ENCODE results near the gene FAM171A2. TPM values are rescaled to one million over a fixed set of nuclear protein-coding genes. Genes with fewer than 3 reads are reported as not detected.

Gene FAM171A2
- polyA plus RNA-seq, 2 of the 4 experiments (the other 2 are of a cell fraction): 1.8 to 3.9 TPM

DNA sequence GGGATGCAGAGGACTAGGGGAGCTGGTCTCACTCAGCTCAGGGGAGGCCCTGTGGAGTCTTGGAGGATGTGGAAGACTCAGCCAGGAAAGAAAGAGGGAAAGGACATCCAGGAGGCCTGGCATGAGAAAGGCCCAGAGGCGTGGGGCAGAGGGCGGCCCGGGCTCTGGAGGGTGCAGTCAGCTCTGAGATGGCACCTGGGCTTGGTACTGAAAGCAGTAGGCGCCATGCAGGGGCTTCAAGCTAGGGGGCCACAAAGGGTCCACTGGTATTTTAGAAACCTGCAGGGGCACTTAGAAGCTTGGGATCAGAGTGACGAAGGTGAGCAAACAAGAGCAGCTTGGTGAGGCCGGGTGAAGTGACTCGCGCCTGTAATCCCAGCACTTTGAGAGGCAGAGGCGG lies 5.6 kb downstream of the FAM171A2 start:
- Histone ChIP-seq H3K9me3 (no peaks in the 10 kb centered on the region), H3K27ac (no peak overlapping the region), H3K4me1 (peaks cover 20% of the 10 kb centered on the region), H3K4me2 (no peak overlapping the region), H3K4me3 (no peak overlapping the region)
- ChIA-PET POLR2A (no interaction called here), CTCF (interaction anchor here (2.2 to 11.1 kb wide), 7 partner anchors 6 to 165 kb away, joined by 11 to 179 read pairs (median 17); partner anchors contain the start of gene GRN)
- no peak for DNase-seq (ENCODE audit: low read depth in 1 of 2, low spot score in 1 of 2)
- TF ChIP-seq ESRRA (IDR thresholded peaks at IDR 0.05; ENCODE audit: borderline replicate concordance, low read length) (no peak), SREBF2 (IDR thresholded peaks at IDR 0.05) (no peak), FOXS1 (CRISPR knock-in tag; IDR thresholded peaks at IDR 0.05) (no peak), NPAS2 (CRISPR knock-in tag; IDR thresholded peaks at IDR 0.05; ENCODE audit: borderline replicate concordance) (no peak), RNF2 (IDR thresholded peaks at IDR 0.05; ENCODE audit: borderline replicate concordance, low read depth) (no peak), EP300 (IDR thresholded peaks at IDR 0.05) (no peak), HOXB5 (CRISPR knock-in tag; IDR thresholded peaks at IDR 0.05) (no peak), CEBPB (IDR thresholded peaks at IDR 0.05) (no peak), TFCP2L1 (CRISPR knock-in tag; IDR thresholded peaks at IDR 0.05) (no peak)
- TF ChIP-seq, protein P1, sequence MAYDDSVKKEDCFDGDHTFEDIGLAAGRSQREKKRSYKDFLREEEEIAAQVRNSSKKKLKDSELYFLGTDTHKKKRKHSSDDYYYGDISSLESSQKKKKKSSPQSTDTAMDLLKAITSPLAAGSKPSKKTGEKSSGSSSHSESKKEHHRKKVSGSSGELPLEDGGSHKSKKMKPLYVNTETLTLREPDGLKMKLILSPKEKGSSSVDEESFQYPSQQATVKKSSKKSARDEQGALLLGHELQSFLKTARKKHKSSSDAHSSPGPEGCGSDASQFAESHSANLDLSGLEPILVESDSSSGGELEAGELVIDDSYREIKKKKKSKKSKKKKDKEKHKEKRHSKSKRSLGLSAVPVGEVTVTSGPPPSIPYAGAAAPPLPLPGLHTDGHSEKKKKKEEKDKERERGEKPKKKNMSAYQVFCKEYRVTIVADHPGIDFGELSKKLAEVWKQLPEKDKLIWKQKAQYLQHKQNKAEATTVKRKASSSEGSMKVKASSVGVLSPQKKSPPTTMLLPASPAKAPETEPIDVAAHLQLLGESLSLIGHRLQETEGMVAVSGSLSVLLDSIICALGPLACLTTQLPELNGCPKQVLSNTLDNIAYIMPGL (CRISPR knock-in tag; IDR thresholded peaks at IDR 0.05; ENCODE audit: borderline replicate concordance): no peak
- WGBS (ENCODE audit: missing lambda C conversion rate): 80% methylated on average over 9 of the region's 9 CpGs
- ATAC-seq: no peak
- FAIRE-seq: no peak

DNA sequence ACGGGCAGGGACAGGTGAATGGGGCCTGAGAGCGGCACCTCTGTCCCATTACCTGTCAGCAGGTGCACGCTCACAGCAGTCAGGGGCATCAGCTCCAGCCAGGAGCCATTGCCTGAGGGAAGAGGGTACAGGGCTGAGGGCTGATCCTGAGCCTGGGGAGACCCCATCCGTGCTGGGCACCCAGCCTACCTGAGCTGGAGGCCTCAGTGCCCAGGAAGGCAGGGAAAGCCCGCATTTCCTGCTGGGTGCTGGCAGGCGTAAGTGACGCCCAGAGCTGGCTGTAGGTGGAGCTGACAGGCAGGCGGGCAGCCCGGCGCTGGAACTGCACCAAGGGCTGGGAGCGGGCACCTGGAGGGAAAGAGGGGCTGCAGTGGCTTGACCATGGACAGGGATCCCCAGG lies 7.4 kb downstream of the FAM171A2 start:
- 85% methylated on average over 11 of the region's 11 CpGs for WGBS (ENCODE audit: missing lambda C conversion rate)
- no peak overlapping the region for H3K27ac ChIP-seq
- H3K4me1 ChIP-seq: peaks cover 5% of the 10 kb centered on the region; the same call in 2 of the 3 replicates
- TF ChIP-seq ZSCAN20 (CRISPR knock-in tag; IDR thresholded peaks at IDR 0.05): no peak
- TF ChIP-seq CHD2 (IDR thresholded peaks at IDR 0.05; ENCODE audit: low read length, partially characterized antibody): no peak
- no peak for TF ChIP-seq GATA3 (IDR thresholded peaks at IDR 0.05; ENCODE audit: borderline replicate concordance)
- TF ChIP-seq, protein P2, sequence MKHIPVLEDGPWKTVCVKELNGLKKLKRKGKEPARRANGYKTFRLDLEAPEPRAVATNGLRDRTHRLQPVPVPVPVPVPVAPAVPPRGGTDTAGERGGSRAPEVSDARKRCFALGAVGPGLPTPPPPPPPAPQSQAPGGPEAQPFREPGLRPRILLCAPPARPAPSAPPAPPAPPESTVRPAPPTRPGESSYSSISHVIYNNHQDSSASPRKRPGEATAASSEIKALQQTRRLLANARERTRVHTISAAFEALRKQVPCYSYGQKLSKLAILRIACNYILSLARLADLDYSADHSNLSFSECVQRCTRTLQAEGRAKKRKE (CRISPR knock-in tag; IDR thresholded peaks at IDR 0.05; ENCODE audit: low read depth): no peak
- no peak for TF ChIP-seq HOXB5 (CRISPR knock-in tag; IDR thresholded peaks at IDR 0.05)
- TF ChIP-seq POLR2AphosphoS2 (conservative IDR thresholded peaks at IDR 0.05; ENCODE audit: low read length): no peak
- TF ChIP-seq FOSB (CRISPR knock-in tag; IDR thresholded peaks at IDR 0.05): no peak
- no peak for TF ChIP-seq CEBPB (IDR thresholded peaks at IDR 0.05)
- TF ChIP-seq, protein P3, sequence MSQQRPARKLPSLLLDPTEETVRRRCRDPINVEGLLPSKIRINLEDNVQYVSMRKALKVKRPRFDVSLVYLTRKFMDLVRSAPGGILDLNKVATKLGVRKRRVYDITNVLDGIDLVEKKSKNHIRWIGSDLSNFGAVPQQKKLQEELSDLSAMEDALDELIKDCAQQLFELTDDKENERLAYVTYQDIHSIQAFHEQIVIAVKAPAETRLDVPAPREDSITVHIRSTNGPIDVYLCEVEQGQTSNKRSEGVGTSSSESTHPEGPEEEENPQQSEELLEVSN (IDR thresholded peaks at IDR 0.05; ENCODE audit: borderline replicate concordance, low read depth): no peak
- TF ChIP-seq RNF2 (IDR thresholded peaks at IDR 0.05; ENCODE audit: borderline replicate concordance, low read depth): no peak
- no peak for TF ChIP-seq RFX5 (IDR thresholded peaks at IDR 0.05)
- TF ChIP-seq NPAS2 (CRISPR knock-in tag; IDR thresholded peaks at IDR 0.05; ENCODE audit: borderline replicate concordance): no peak
- TF ChIP-seq NR3C1 (IDR thresholded peaks at IDR 0.05): no peak
- no peak for TF ChIP-seq JUNB (IDR thresholded peaks at IDR 0.05)
- no peak for TF ChIP-seq ZNF302 (CRISPR knock-in tag; IDR thresholded peaks at IDR 0.05)
- no peak for TF ChIP-seq RCOR1 (IDR thresholded peaks at IDR 0.05; ENCODE audit: low read depth, low read length)
- TF ChIP-seq FOXS1 (CRISPR knock-in tag; IDR thresholded peaks at IDR 0.05): no peak
- TF ChIP-seq KDM1A (IDR thresholded peaks at IDR 0.05; ENCODE audit: low read depth): no peak
- TF ChIP-seq TFCP2L1 (CRISPR knock-in tag; IDR thresholded peaks at IDR 0.05): no peak
- FAIRE-seq: no peak
- POLR2A ChIA-PET: no interaction called here
- no peak for DNase-seq (ENCODE audit: low read depth in 1 of 2, low spot score in 1 of 2)
- ATAC-seq: peak; percentile 10 to 11; a peak in 1 of 6 replicates
- H3K4me2 ChIP-seq: no peak overlapping the region
- H3K4me3 ChIP-seq: no peak overlapping the region
- H3K9me3 ChIP-seq: no peaks in the 10 kb centered on the region
- CTCF ChIA-PET: interaction anchor here (0.9 to 17.9 kb wide), 6 partner anchors 6 to 281 kb away, joined by 3 to 327 read pairs (median 26); partner anchors contain the start of genes FAM171A2 and GRN
